NCI-H1417 treated with DMSO at 0.1 percent for 48 hours (cell line): Measurements from ENCODE around the gene IMMP2L.
"Not testable (repeated sequence)": the region's sequence is repeated elsewhere in the genome, so short reads cannot be mapped to it uniquely, and the experiment has no call there.

ENCODE experiments used
- DNase-seq: peaks from one replicate; lab custom pipeline; 2025; lab: John Stamatoyannopoulos, UW

Gene IMMP2L

GRCh38 chr7:111074748-111075146 is 487.5 kb downstream of the IMMP2L start:
- no peak for DNase-seq

- no peak for DNase-seq
Measured at GRCh38 chr7:111074071-111074747, 488.1 kb downstream of the IMMP2L start.

GRCh38 chr7:111072658-111073057 is 489.6 kb downstream of the IMMP2L start:
- not testable (repeated sequence) for DNase-seq

GRCh38 chr7:111071556-111071955 is 490.7 kb downstream of the IMMP2L start:
- no peak for DNase-seq

- DNase-seq: no peak
Measured at GRCh38 chr7:111068618-111069017, 493.7 kb downstream of the IMMP2L start.

- DNase-seq: no peak
Measured at GRCh38 chr7:111067682-111068081, 494.6 kb downstream of the IMMP2L start.

- DNase-seq: no peak
Measured at GRCh38 chr7:111067251-111067650, 495.0 kb downstream of the IMMP2L start.

- no peak for DNase-seq
Measured at GRCh38 chr7:111063166-111063565, 499.1 kb downstream of the IMMP2L start.

- DNase-seq: no peak
Measured at GRCh38 chr7:111059833-111060232, 502.5 kb downstream of the IMMP2L start.

GRCh38 chr7:111057066-111057465 is 505.2 kb downstream of the IMMP2L start:
- no peak for DNase-seq

- no peak for DNase-seq
Measured at GRCh38 chr7:111056371-111056770, 505.9 kb downstream of the IMMP2L start.

- no peak for DNase-seq
Measured at GRCh38 chr7:111053035-111053434, 509.3 kb downstream of the IMMP2L start.

GRCh38 chr7:111051832-111052231 is 510.5 kb downstream of the IMMP2L start:
- DNase-seq: no peak

GRCh38 chr7:111050875-111051416 is 511.3 kb downstream of the IMMP2L start:
- DNase-seq: no peak

GRCh38 chr7:111049971-111050680 is 512.2 kb downstream of the IMMP2L start:
- no peak for DNase-seq

GRCh38 chr7:111047595-111047994 is 514.7 kb downstream of the IMMP2L start:
- no peak for DNase-seq

- DNase-seq: no peak
Measured at GRCh38 chr7:111045449-111045848, 516.8 kb downstream of the IMMP2L start.

- DNase-seq: no peak
Measured at GRCh38 chr7:111043561-111043960, 518.7 kb downstream of the IMMP2L start.

- DNase-seq: no peak
Measured at GRCh38 chr7:111042842-111043241, 519.5 kb downstream of the IMMP2L start.

- no peak for DNase-seq
Measured at GRCh38 chr7:111041577-111041976, 520.7 kb downstream of the IMMP2L start.

- DNase-seq: no peak
Measured at GRCh38 chr7:111038185-111038584, 524.1 kb downstream of the IMMP2L start.

- no peak for DNase-seq
Measured at GRCh38 chr7:111031916-111032315, 530.4 kb downstream of the IMMP2L start.

GRCh38 chr7:111030336-111030735 is 532.0 kb downstream of the IMMP2L start:
- no peak for DNase-seq
